Suprapubic skin (tissue), 4 donors: Measurements from ENCODE around the gene CES2.

Experiments
- POLR2A ChIP-seq, 2 donors: fragments of 450-650 bp; IDR thresholded peaks; one replicate each; pipeline ENCODE4 v1.6.1; 2017; ENCODE audit warnings: antibody characterized with exemption in 2 of 2, mild to moderate bottlenecking in 2 of 2, moderate library complexity in 2 of 2
- POLR2AphosphoS5 ChIP-seq, 3 donors: sonication (generic); formaldehyde crosslinking; IDR thresholded peaks; one replicate each; pipeline ENCODE4 v1.6.1; 2017; ENCODE audit warnings: antibody characterized with exemption in 3 of 3
- TF ChIP-seq, protein P1 (sequence below), 2 donors: fragments of 200-600 bp in 1 of 2; fragments of 450-650 bp in 1 of 2; sonication (generic) in 1 of 2; IDR thresholded peaks; one replicate each; pipeline ENCODE4 v1.5.1; 2016 to 2019; ENCODE audit warnings: antibody characterized with exemption in 2 of 2, mild to moderate bottlenecking in 1 of 2, moderate library complexity in 1 of 2

GRCh38 chr16:66961914-66962313 lies 26.6 kb downstream of the CES2 start:
- TF ChIP-seq, protein P1, sequence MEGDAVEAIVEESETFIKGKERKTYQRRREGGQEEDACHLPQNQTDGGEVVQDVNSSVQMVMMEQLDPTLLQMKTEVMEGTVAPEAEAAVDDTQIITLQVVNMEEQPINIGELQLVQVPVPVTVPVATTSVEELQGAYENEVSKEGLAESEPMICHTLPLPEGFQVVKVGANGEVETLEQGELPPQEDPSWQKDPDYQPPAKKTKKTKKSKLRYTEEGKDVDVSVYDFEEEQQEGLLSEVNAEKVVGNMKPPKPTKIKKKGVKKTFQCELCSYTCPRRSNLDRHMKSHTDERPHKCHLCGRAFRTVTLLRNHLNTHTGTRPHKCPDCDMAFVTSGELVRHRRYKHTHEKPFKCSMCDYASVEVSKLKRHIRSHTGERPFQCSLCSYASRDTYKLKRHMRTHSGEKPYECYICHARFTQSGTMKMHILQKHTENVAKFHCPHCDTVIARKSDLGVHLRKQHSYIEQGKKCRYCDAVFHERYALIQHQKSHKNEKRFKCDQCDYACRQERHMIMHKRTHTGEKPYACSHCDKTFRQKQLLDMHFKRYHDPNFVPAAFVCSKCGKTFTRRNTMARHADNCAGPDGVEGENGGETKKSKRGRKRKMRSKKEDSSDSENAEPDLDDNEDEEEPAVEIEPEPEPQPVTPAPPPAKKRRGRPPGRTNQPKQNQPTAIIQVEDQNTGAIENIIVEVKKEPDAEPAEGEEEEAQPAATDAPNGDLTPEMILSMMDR (IDR thresholded peaks at IDR 0.05) = no peak
- TF ChIP-seq POLR2A (IDR thresholded peaks at IDR 0.05) (no peak), POLR2AphosphoS5 (IDR thresholded peaks at IDR 0.05) (no peak)
